HEK293 (cell line): ENCODE measurements around the gene ADNP.

Experiments used
- CTCF ChIA-PET: fragments of 350-600 bp; formaldehyde crosslinking; extraction: SDS; loops from one replicate; lab custom pipeline; 2021; ENCODE audit warnings: antibody characterized with exemption; lab: Yijun Ruan, JAX
- POLR2A ChIA-PET: fragments of 300-600 bp; formaldehyde crosslinking; extraction: SDS; loops from one replicate; lab custom pipeline; 2020; ENCODE audit warnings: antibody characterized with exemption, inconsistent platforms; lab: Yijun Ruan, JAX
- H3K27ac ChIP-seq: fragments of 200-500 bp; sonication (Bioruptor generic); 2 replicates; pipeline ENCODE4 v1.5.1; 2014; ENCODE audit warnings: low read depth, low read length, control low read depth, inconsistent platforms; ENCODE audit errors: extremely low read depth
- H3K36me3 ChIP-seq, 2 experiments: fragments of 200-500 bp in 1 of 2; sonication (Bioruptor generic) in 1 of 2; 1 replicate in 1 of 2; 2 replicates in 1 of 2; pipeline ENCODE4 v1.5.1; 2014 to 2017; ENCODE audit warnings: inconsistent platforms in 2 of 2, low read length in 2 of 2; ENCODE audit not compliant: control insufficient read depth in 2 of 2, insufficient read depth in 1 of 2
- H3K4me1 ChIP-seq: fragments of 200-500 bp; sonication (Bioruptor generic); 2 replicates; pipeline ENCODE4 v1.5.1; 2014; ENCODE audit warnings: mild to moderate bottlenecking, low read length, inconsistent platforms; ENCODE audit not compliant: control insufficient read depth, insufficient read depth
- H3K4me3 ChIP-seq: 2 replicates; pipeline ENCODE4 v1.5.1; 2011; ENCODE audit warnings: low read depth, mild to moderate bottlenecking, control low read depth, low read length, moderate library complexity
- H3K9me3 ChIP-seq: fragments of 200-500 bp; sonication (Bioruptor generic); 2 replicates; pipeline ENCODE4 v1.5.1; 2014; ENCODE audit warnings: low read depth, low read length, inconsistent platforms; ENCODE audit not compliant: control insufficient read depth, insufficient read depth
- GLI4 ChIP-seq: fragments of 450-650 bp; formaldehyde crosslinking; IDR thresholded peaks from 2 replicates; pipeline ENCODE4 v1.5.1; 2016; ENCODE audit warnings: missing biosample characterization, missing genetic modification characterization
- TRIM28 ChIP-seq: IDR thresholded peaks from 2 replicates; pipeline ENCODE4 v1.6.1; 2011; ENCODE audit warnings: low read length, control low read depth, borderline replicate concordance
- WT1 ChIP-seq: fragments of 450-650 bp; formaldehyde crosslinking; IDR thresholded peaks from 2 replicates; pipeline ENCODE4 v1.5.1; 2016; ENCODE audit warnings: missing biosample characterization, missing genetic modification characterization
- ZBTB49 ChIP-seq: fragments of 450-650 bp; formaldehyde crosslinking; IDR thresholded peaks from 2 replicates; pipeline ENCODE4 v1.5.1; 2016; ENCODE audit warnings: missing biosample characterization, missing genetic modification characterization, low read depth
- ZBTB8A ChIP-seq: fragments of 450-650 bp; formaldehyde crosslinking; IDR thresholded peaks from 2 replicates; pipeline ENCODE4 v1.5.1; 2016; ENCODE audit warnings: missing biosample characterization, missing genetic modification characterization
- ZFP37 ChIP-seq: fragments of 450-650 bp; formaldehyde crosslinking; IDR thresholded peaks from 2 replicates; pipeline ENCODE4 v1.5.1; 2016; ENCODE audit warnings: missing biosample characterization, missing genetic modification characterization
- ZNF112 ChIP-seq: fragments of 450-650 bp; formaldehyde crosslinking; IDR thresholded peaks from 2 replicates; pipeline ENCODE4 v1.5.0; 2017; ENCODE audit warnings: missing biosample characterization, missing genetic modification characterization
- ZNF114 ChIP-seq: fragments of 450-650 bp; formaldehyde crosslinking; IDR thresholded peaks from 2 replicates; pipeline ENCODE4 v1.5.0; 2017; ENCODE audit warnings: missing biosample characterization, missing genetic modification characterization
- ZNF2 ChIP-seq: fragments of 450-650 bp; formaldehyde crosslinking; IDR thresholded peaks from 2 replicates; pipeline ENCODE4 v1.5.1; 2016; ENCODE audit warnings: missing biosample characterization, missing genetic modification characterization
- ZNF211 ChIP-seq: fragments of 450-650 bp; formaldehyde crosslinking; IDR thresholded peaks from 2 replicates; pipeline ENCODE4 v1.5.1; 2016; ENCODE audit warnings: low read depth, missing biosample characterization, missing genetic modification characterization
- ZNF350 ChIP-seq: fragments of 450-650 bp; formaldehyde crosslinking; IDR thresholded peaks from 2 replicates; pipeline ENCODE4 v1.5.0; 2017; ENCODE audit warnings: missing biosample characterization, mild to moderate bottlenecking, missing genetic modification characterization
- ZNF404 ChIP-seq: fragments of 450-650 bp; formaldehyde crosslinking; IDR thresholded peaks from 2 replicates; pipeline ENCODE4 v1.5.1; 2017; ENCODE audit warnings: missing biosample characterization, missing genetic modification characterization
- ZNF426 ChIP-seq: fragments of 450-650 bp; formaldehyde crosslinking; IDR thresholded peaks from 2 replicates; pipeline ENCODE4 v1.5.1; 2017; ENCODE audit warnings: missing biosample characterization, missing genetic modification characterization, mild to moderate bottlenecking, inconsistent platforms, moderate library complexity
- ZNF548 ChIP-seq: fragments of 450-650 bp; formaldehyde crosslinking; IDR thresholded peaks from 2 replicates; pipeline ENCODE4 v1.5.1; 2016; ENCODE audit warnings: missing biosample characterization, missing genetic modification characterization
- ZNF549 ChIP-seq: fragments of 450-650 bp; IDR thresholded peaks from 2 replicates; pipeline ENCODE4 v1.5.1; 2018; ENCODE audit warnings: missing biosample characterization, missing genetic modification characterization, mild to moderate bottlenecking, inconsistent platforms, moderate library complexity
- ZNF558 ChIP-seq: fragments of 450-650 bp; formaldehyde crosslinking; IDR thresholded peaks from 2 replicates; pipeline ENCODE4 v1.5.1; 2016; ENCODE audit warnings: missing biosample characterization, missing genetic modification characterization
- ZNF610 ChIP-seq: fragments of 450-650 bp; formaldehyde crosslinking; IDR thresholded peaks from 2 replicates; pipeline ENCODE4 v1.5.1; 2016; ENCODE audit warnings: missing biosample characterization, missing genetic modification characterization, borderline replicate concordance
- ZNF660 ChIP-seq: fragments of 450-650 bp; IDR thresholded peaks from 2 replicates; pipeline ENCODE4 v1.5.1; 2018; ENCODE audit warnings: missing biosample characterization, mild to moderate bottlenecking, missing genetic modification characterization
- TF ChIP-seq, protein P1 (sequence below): fragments of 450-650 bp; formaldehyde crosslinking; conservative IDR thresholded peaks from 2 replicates; pipeline ENCODE4 v1.5.1; 2016; ENCODE audit warnings: low read depth, missing biosample characterization, missing genetic modification characterization
- TF ChIP-seq, protein P2 (sequence below): fragments of 450-650 bp; formaldehyde crosslinking; IDR thresholded peaks from 2 replicates; pipeline ENCODE4 v1.5.1; 2016; ENCODE audit warnings: missing biosample characterization, missing genetic modification characterization

ADNP gene

GRCh38 chr20:50943069-50943468 lies 11.8 kb upstream of the ADNP start:
- Histone ChIP-seq H3K36me3 (peaks cover 62 to 92% of the 10 kb centered on the region in 2 experiments), H3K4me1 (no peaks in the 10 kb centered on the region), H3K9me3 (no peaks in the 10 kb centered on the region), H3K4me3 (no peak overlapping the region), H3K27ac (no peak overlapping the region)
- CTCF ChIA-PET, result no interaction called here
- TF ChIP-seq ZNF211 (tag by site-specific recombination) (no peak), ZBTB49 (tag by site-specific recombination) (no peak), ZNF404 (no peak), WT1 (tag by site-specific recombination) (no peak), ZNF610 (tag by site-specific recombination) (no peak), ZNF548 (tag by site-specific recombination) (no peak), ZNF549 (no peak), ZNF114 (tag by site-specific recombination) (no peak), GLI4 (tag by site-specific recombination) (no peak)
- TF ChIP-seq, protein P1, sequence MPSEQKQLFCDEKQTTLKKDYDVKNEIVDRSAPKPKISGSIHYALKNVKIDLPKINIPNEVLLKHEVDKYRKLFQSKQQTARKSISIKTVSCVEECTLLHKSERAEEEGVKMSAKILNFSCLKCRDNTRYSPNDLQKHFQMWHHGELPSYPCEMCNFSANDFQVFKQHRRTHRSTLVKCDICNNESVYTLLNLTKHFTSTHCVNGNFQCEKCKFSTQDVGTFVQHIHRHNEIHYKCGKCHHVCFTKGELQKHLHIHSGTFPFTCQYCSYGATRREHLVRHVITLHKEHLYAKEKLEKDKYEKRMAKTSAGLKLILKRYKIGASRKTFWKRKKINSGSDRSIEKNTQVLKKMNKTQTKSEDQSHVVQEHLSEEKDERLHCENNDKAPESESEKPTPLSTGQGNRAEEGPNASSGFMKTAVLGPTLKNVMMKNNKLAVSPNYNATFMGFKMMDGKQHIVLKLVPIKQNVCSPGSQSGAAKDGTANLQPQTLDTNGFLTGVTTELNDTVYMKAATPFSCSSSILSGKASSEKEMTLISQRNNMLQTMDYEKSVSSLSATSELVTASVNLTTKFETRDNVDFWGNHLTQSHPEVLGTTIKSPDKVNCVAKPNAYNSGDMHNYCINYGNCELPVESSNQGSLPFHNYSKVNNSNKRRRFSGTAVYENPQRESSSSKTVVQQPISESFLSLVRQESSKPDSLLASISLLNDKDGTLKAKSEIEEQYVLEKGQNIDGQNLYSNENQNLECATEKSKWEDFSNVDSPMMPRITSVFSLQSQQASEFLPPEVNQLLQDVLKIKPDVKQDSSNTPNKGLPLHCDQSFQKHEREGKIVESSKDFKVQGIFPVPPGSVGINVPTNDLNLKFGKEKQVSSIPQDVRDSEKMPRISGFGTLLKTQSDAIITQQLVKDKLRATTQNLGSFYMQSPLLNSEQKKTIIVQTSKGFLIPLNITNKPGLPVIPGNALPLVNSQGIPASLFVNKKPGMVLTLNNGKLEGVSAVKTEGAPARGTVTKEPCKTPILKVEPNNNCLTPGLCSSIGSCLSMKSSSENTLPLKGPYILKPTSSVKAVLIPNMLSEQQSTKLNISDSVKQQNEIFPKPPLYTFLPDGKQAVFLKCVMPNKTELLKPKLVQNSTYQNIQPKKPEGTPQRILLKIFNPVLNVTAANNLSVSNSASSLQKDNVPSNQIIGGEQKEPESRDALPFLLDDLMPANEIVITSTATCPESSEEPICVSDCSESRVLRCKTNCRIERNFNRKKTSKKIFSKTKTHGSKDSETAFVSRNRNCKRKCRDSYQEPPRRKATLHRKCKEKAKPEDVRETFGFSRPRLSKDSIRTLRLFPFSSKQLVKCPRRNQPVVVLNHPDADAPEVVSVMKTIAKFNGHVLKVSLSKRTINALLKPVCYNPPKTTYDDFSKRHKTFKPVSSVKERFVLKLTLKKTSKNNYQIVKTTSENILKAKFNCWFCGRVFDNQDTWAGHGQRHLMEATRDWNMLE (tag by site-specific recombination), result no peak
- POLR2A ChIA-PET, result no interaction called here

GRCh38 chr20:50933589-50933988 lies 2.4 kb upstream of the ADNP start:
- TF ChIP-seq ZNF112 (tag by site-specific recombination) (no peak), ZNF426 (no peak)
- Histone ChIP-seq H3K4me3 (no peak overlapping the region), H3K9me3 (no peaks in the 10 kb centered on the region), H3K27ac (peak overlapping the region; percentile 6; the same call in 1 of the 2 replicates), H3K4me1 (no peaks in the 10 kb centered on the region), H3K36me3 (peaks cover 39 to 66% of the 10 kb centered on the region in 2 experiments)
- CTCF ChIA-PET, result interaction anchor here (0.6 to 1.7 kb wide), 4 partner anchors 8 to 115 kb away, joined by 3 to 4 read pairs (median 4); no protein-coding TSS in a partner anchor
- POLR2A ChIA-PET, result no interaction called here

- H3K4me3 ChIP-seq, result no peak overlapping the region
- H3K4me1 ChIP-seq, result no peaks in the 10 kb centered on the region
- ChIA-PET CTCF (interaction anchor here (0.6 to 2.5 kb wide), 6 partner anchors 9 to 263 kb away, joined by 3 to 9 read pairs (median 4); partner anchors contain the start of gene BCAS4), POLR2A (interaction anchor here (3.6 to 5.9 kb wide), 2 partner anchors 25 to 138 kb away, joined by 17 to 35 read pairs; partner anchors contain the start of genes BCAS4, DPM1 and MOCS3)
- H3K36me3 ChIP-seq, result peaks cover 37 to 70% of the 10 kb centered on the region in 2 experiments
- no peaks in the 10 kb centered on the region for H3K9me3 ChIP-seq
- no peak overlapping the region for H3K27ac ChIP-seq
- TF ChIP-seq ZFP37 (tag by site-specific recombination) (no peak), ZBTB8A (no peak), ZNF558 (tag by site-specific recombination) (no peak), WT1 (tag by site-specific recombination) (no peak), ZNF2 (tag by site-specific recombination) (no peak), ZNF660 (no peak), ZNF112 (tag by site-specific recombination) (no peak), TRIM28 (no peak), ZNF350 (no peak)
- TF ChIP-seq, protein P2, sequence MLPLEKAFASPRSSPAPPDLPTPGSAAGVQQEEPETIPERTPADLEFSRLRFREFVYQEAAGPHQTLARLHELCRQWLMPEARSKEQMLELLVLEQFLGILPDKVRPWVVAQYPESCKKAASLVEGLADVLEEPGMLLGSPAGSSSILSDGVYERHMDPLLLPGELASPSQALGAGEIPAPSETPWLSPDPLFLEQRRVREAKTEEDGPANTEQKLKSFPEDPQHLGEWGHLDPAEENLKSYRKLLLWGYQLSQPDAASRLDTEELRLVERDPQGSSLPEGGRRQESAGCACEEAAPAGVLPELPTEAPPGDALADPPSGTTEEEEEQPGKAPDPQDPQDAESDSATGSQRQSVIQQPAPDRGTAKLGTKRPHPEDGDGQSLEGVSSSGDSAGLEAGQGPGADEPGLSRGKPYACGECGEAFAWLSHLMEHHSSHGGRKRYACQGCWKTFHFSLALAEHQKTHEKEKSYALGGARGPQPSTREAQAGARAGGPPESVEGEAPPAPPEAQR (tag by site-specific recombination), result no peak
Observed at GRCh38 chr20:50932691-50933280, 1.5 kb upstream of the ADNP start.
